GM18909 (cell line): Measurements from ENCODE around the gene CTF1.
A peak's percentile ranks its signal among the peaks of the same experiment; 100 is the strongest.

Source experiments
- ATAC-seq: cut with Tn5 transposase; IDR thresholded peaks from one replicate; pipeline ENCODE4 v1.9.1; 2021; ENCODE audit warnings: mild to moderate bottlenecking; ENCODE audit not compliant: unreplicated experiment, poor library complexity

Gene CTF1

GRCh38 chr16:30903596-30903995 lies 7.2 kb downstream of the CTF1 start:
- no peak for ATAC-seq

GRCh38 chr16:30904114-30904780 lies 7.8 kb downstream of the CTF1 start:
- no peak for ATAC-seq

- no peak for ATAC-seq
Measured at GRCh38 chr16:30907064-30907463, 10.7 kb downstream of the CTF1 start.

DNA sequence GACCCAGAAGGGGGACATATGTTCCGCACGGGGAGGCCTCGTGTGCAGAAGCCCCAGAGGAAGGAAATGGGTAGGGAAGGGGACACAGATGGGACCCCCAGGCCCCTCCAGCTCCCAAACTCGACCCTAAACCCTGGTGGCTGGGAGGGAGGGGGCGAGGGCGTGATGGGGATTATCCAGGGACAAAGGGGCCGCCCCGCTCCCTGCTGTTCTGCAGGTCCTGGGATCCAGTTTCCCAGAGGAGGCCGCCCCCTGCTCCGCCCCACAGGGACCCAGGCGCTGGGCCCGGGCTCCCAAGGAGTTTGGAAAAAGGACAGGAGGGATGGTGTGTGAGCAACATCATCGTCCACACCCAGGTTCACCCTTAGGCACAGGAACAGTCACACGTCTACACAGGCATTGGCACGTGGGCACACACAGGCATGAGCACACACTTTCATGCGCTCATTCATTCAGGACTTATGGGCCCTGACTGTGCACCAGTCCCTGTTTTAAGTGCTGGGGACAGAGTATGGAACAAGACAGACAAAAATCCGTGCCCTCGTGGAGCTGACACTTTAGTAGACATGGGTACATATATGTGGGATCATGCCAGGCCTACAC lies 14.1 kb downstream of the CTF1 start:
- ATAC-seq = no peak

GRCh38 chr16:30912794-30913412 lies 16.5 kb downstream of the CTF1 start:
- ATAC-seq = no peak

DNA sequence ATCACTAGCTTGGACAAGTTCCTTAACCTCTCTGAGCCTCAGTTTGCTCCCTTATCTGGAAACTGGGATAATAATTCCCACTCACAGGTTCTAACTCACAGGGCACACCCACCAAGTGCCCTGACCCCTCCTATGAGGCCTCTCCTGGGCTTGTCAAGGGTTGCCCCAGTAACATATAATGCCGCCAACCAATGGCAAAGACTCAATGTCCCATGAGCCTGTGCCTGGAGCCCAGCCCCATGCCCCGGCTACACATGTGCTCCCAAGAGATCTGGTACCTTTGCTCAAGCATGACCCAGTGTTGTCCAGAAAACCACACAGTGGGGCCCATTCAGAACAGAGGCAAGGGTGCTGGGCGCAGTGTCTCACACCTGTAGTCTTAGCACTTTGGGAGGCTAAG lies 18.4 kb downstream of the CTF1 start:
- no peak for ATAC-seq

GRCh38 chr16:30918614-30919013 lies 22.2 kb downstream of the CTF1 start:
- ATAC-seq = no peak

- no peak for ATAC-seq
Measured at GRCh38 chr16:30920891-30921290, 24.5 kb downstream of the CTF1 start.

GRCh38 chr16:30921459-30921747 lies 25.0 kb downstream of the CTF1 start:
- no peak for ATAC-seq

GRCh38 chr16:30921748-30922419 lies 25.5 kb downstream of the CTF1 start:
- no peak for ATAC-seq

DNA sequence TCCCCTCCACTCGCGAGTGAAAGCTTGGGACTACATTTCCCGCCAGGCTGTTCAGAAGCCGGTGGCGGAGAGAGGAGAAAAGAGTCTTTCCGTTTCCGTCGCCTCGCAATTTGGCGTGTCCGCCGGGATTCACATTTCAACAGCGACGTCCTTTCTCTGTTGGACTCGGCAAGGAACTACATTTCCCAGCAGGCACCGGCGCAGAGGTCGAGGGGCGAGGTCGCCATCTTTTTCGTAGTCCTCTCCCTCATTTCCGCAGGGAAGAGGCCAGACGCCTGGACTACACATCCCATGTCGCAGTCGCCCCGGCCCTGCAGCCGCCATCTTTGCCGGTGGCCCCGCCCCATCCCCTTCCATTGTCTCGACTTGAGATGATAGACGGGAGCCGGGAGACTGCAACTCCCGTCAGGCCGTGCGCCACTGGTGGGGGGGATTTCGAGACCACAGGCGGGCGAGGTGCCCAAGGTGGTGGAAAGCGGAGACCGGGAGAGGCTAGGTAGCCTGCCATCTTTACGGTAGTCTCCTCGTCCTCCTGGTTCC lies 26.1 kb downstream of the CTF1 start:
- ATAC-seq = peak; percentile 75

DNA sequence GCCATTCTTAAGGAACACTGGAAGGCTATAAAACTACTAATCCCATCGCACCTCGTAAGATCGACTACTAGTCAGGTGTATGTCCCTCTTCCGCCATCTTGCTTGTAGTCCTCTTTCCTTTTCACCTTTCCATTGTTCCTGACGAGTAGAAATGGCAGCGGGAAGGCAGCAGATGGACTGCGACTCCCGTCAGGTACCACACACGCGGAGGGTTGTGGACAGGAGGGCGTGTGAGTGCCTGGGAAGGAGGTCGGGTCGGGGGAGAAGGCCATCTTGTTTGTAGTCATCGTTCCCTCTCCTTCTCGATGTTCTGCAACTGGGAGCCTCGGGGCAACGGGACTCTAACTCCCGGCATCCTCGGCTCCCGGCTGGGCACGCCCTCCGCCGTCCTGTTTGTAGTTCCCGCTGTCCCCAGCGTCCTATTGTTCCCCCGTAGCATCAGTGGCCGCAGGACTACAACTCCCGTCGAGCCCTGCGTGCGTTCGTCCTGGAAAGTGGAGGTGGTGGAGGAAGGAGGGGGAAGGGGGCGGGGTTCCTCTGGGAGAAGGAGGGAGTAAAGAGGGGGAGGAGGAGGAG lies 26.6 kb downstream of the CTF1 start:
- peak; percentile 56 for ATAC-seq

GRCh38 chr16:30923554-30924075 lies 27.2 kb downstream of the CTF1 start, which contains the start of gene FBXL19:
Gene FBXL19, plus strand, starts transcription at chr16:30923572. Its CDS starts 2,183 bp downstream, at chr16:30925755.
- ATAC-seq = no peak

GRCh38 chr16:30924076-30924912 lies 27.9 kb downstream of the CTF1 start:
- no peak for ATAC-seq

DNA sequence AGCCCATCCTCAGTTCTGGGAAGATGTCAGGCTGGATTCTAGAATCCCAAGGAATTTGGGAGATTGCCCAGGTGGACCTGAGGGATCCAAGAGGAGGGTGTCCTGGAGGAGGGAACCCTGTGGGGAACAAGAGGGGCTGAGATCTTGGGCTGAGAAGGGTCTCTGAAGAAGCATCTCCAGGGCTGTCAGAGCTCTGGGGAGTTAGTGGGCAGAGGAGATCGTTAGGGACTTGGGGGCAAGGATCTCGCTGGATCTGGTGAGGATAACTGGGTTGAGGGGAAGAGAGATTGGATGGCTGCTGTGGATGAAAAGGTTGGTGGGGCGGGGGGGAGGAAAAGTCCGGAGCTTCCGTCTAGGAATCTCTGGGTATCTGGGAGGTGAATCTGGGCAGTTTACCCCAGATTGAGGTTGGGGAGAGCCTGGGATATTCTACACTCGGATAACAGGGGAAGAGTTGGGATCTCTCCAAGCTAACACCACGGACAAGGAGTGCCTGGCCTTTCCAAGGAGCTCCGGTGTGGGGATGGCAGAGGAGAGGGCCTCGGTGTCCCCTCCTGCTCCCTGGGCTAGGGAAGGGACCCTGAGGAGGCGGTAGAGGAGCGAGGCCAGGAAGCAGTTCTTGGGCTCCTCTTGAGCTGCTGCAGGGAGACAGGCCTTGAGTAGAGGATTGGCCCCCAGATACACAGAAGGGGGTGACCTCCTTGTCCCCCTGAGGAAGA lies 28.7 kb downstream of the CTF1 start:
- no peak for ATAC-seq

GRCh38 chr16:30925632-30925987 lies 29.2 kb downstream of the CTF1 start:
- no peak for ATAC-seq

DNA sequence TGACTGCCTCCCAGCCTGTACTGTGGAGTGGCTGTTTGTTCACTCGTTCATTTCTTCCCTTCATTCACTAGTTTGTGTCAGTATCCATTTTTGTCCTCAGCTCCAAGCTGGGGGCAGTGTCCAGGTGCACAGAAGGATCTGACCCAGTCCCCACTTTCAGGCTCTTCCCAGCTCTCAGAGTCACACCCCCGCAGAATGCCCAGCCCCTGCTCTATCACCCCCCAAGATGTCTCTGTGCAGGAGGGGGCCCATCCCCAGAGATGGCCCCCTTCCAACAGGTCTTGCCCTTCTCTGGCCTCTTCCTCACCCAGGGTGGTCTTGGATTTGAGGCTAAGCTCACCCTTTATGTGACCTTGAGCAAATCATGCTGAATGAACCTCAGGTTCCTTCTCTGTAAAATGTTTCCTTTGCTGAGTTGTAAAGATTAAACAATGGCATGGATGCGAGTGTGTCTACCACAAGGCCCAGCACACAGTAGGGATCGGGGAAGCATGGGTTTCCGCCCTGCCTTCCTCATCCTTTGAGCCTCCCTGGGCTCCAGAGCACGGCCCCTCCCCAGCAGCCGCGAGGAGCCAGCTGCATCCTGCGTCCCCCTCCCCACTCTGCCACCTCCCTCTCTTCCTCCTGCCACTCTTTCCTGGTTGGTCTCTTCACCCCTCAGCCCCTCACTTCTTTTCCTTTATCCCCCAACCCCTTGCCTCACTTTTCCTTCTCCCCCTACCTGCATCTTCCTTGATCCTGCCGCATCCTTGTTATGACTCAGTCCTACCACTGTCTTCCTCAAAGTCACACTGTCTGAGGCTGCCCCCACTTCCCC lies 29.8 kb downstream of the CTF1 start:
- ATAC-seq = no peak
